Activated naive CD4-positive, alpha-beta T cell treated with anti-CD3 and anti-CD28 coated beads, Interleukin-2, amount 50 U/mL, for 24 hours (primary cell): ENCODE data around the gene PKN3.

Experiments used
- H3K27ac Mint-ChIP-seq: one replicate; pipeline ENCODE4 v1.8.0; 2021; ENCODE audit warnings: mild to moderate bottlenecking, mixed read lengths
- H3K27me3 Mint-ChIP-seq: one replicate; pipeline ENCODE4 v1.8.0; 2021; ENCODE audit warnings: mixed read lengths
- H3K36me3 Mint-ChIP-seq: one replicate; pipeline ENCODE4 v1.8.0; 2021; ENCODE audit warnings: mixed read lengths
- H3K4me1 Mint-ChIP-seq: one replicate; pipeline ENCODE4 v1.8.0; 2021; ENCODE audit warnings: mixed read lengths
- H3K4me3 Mint-ChIP-seq: one replicate; pipeline ENCODE4 v1.8.0; 2021; ENCODE audit warnings: mild to moderate bottlenecking, mixed read lengths
- H3K9me3 Mint-ChIP-seq: one replicate; pipeline ENCODE4 v1.8.0; 2021; ENCODE audit warnings: mixed read lengths

The PKN3 gene

DNA sequence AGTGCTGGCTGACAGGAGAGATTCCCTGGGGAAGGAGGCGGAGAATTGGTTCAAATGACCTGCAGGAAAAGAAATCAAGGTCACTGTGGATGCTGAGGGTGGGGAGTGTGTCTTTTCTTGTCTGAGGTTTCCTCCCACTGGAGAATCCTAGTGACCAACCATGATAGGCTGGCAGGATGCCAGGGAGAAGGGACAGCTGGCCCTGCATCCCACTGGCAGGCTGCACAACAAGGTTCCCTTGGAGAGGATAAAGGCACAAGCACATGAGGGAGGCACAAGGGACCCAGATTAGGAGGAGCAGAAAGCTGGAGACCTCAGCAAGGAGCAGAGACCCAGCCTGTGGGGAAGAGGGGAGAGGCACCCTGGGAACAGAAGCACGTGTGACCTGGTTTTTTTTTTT is 33.1 kb downstream of the PKN3 start:
- Mint-ChIP-seq H3K4me1 (no peaks in the 10 kb centered on the region), H3K36me3 (peaks cover 5% of the 10 kb centered on the region), H3K27ac (peak overlapping the region; percentile 70), H3K9me3 (no peaks in the 10 kb centered on the region), H3K27me3 (no peaks in the 10 kb centered on the region), H3K4me3 (no peak overlapping the region)

DNA sequence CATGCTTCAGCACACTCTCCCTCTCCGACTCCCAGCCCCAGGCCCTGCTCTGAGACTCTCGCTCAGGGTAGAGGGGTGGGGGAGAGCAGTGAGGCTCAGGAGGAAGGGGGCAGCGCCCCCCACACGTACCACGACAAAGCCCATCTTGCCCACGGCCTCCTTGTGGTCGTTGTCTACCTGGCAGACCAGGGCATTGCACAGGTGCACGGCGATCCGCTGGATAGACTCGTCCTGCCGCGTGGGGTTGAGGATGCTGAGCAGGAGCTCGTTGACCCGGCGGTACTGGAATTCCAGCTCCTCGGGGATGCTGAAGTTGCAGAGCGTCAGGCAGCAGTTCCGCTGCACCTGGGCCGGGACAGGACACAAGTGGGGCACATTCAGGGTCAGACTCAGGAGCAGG is 40.1 kb downstream of the PKN3 start:
- no peak overlapping the region for H3K27ac Mint-ChIP-seq
- H3K36me3 Mint-ChIP-seq = no peaks in the 10 kb centered on the region
- no peaks in the 10 kb centered on the region for H3K27me3 Mint-ChIP-seq
- H3K4me1 Mint-ChIP-seq = no peaks in the 10 kb centered on the region
- H3K4me3 Mint-ChIP-seq = no peak overlapping the region
- H3K9me3 Mint-ChIP-seq = no peaks in the 10 kb centered on the region

DNA sequence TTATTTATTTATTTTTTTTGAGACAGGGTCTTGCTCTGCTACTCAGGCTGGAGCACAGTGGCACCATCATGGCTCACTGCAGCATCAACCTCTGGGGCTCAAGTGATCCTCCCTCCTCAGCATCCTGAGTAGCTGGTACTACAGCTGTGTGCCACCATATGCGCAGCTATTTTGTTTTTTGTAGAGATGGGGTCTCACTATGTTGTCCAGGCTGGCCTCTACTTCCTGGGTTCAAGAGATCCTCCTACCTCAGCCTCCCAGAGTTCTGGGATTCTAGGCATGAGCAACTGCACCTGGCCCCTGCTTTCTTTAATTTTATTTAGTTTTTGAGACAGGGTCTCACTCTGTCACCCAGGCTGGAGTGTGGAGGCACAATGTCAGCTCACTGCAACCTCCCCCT is 41.1 kb downstream of the PKN3 start:
- Mint-ChIP-seq H3K27ac (no peak overlapping the region), H3K9me3 (no peaks in the 10 kb centered on the region), H3K4me3 (no peak overlapping the region), H3K27me3 (no peaks in the 10 kb centered on the region), H3K36me3 (no peaks in the 10 kb centered on the region), H3K4me1 (no peaks in the 10 kb centered on the region)

DNA sequence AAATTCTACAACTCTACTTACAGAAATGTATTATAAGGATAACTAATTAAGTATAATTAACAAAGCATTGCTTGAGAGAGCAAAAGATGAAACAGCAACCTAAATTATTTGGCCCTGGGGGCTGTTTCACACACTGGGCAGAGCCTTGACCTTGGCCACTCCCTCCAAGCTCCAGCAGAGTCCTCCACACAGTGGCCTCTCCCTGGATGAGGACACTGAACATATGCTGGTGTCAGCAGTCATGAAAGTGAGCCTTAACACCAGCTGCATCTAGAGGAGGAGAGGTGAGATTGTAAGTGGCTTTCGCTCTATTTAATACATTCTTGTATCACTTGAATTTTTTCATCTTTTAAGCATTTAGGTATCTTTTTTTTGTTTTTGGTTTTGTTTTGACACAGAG is 44.9 kb downstream of the PKN3 start:
- Mint-ChIP-seq H3K27me3 (no peaks in the 10 kb centered on the region), H3K9me3 (no peaks in the 10 kb centered on the region), H3K4me3 (no peak overlapping the region), H3K36me3 (no peaks in the 10 kb centered on the region), H3K27ac (no peak overlapping the region), H3K4me1 (no peaks in the 10 kb centered on the region)

DNA sequence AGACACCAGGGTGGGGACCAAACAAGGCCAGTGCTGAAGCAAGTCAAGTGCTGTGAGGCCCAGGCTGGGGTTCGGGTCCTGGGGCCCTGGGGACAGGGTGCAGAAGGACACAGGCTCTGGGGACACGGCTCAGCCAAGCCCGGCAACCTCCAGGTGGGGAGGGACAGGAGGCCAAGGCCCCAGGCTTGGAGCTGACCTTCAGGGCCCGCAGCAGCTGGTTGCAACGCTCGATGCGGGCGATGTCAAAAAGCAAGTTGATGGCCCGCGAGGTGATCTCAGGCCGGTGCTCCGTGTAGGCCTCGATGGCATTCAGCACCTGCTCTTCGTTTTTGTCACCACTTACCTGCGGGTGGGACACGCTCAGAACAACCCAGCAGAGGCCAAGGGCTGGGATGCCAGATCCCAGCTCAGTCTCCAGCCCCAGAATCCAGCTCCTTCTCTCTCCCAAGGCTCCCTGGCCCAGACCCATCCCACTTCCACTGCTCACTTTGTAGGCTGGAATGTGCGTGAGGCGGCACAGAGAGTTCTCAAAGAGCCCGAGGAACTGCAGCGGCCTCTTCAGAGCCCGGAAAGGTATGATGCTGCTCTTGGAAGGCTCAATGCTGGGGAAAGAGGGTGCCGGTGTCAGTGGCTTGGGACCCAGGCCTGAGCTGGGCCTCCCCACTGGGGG is 48.8 kb downstream of the PKN3 start:
- Mint-ChIP-seq H3K27ac (no peak overlapping the region), H3K9me3 (no peaks in the 10 kb centered on the region), H3K4me1 (no peaks in the 10 kb centered on the region), H3K27me3 (no peaks in the 10 kb centered on the region), H3K4me3 (no peak overlapping the region), H3K36me3 (no peaks in the 10 kb centered on the region)

DNA sequence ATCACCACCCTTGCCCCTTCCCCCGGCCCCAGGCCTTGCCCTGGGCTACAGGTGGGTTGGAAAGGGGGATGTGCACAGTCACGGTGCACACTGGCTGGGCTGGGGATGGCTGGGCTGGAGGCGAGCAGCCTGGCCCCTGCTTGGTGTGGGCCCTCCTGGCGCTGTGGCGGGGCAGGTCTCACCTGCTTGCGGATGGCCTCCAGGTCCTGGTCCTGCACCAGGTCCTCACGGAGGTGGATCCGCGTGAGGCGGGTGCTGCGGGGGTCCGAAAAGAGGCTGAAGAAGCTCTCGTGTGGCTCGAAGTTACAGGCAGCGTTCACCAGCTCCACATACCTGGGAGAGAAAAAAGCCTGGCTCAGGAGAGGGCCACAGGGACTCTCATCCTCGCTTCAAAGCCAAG is 51.3 kb downstream of the PKN3 start:
- H3K27ac Mint-ChIP-seq = no peak overlapping the region
- no peak overlapping the region for H3K4me3 Mint-ChIP-seq
- peaks cover 8% of the 10 kb centered on the region for H3K4me1 Mint-ChIP-seq
- H3K9me3 Mint-ChIP-seq = no peaks in the 10 kb centered on the region
- H3K27me3 Mint-ChIP-seq = no peaks in the 10 kb centered on the region
- no peaks in the 10 kb centered on the region for H3K36me3 Mint-ChIP-seq

DNA sequence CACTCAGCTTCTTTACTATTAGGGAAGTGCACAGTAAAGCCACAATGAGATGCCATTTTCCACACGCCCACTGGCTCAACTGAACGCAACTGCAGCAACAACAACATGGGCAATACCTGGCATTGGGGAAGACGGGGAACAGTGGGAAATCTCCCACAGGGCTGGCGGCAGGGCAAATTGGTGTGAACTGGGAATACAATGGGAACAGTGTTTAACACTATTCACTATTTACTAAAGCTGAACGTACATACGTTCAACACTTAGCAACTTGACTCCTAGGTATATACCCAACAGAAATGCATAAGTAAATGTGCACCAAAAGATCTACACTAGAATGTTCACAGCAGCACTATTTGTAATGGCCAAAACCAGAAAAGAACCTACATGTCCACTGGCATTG is 55.3 kb downstream of the PKN3 start:
- Mint-ChIP-seq H3K36me3 (no peaks in the 10 kb centered on the region), H3K9me3 (no peaks in the 10 kb centered on the region), H3K4me3 (no peak overlapping the region), H3K4me1 (peaks cover 11% of the 10 kb centered on the region), H3K27me3 (no peaks in the 10 kb centered on the region), H3K27ac (no peak overlapping the region)

DNA sequence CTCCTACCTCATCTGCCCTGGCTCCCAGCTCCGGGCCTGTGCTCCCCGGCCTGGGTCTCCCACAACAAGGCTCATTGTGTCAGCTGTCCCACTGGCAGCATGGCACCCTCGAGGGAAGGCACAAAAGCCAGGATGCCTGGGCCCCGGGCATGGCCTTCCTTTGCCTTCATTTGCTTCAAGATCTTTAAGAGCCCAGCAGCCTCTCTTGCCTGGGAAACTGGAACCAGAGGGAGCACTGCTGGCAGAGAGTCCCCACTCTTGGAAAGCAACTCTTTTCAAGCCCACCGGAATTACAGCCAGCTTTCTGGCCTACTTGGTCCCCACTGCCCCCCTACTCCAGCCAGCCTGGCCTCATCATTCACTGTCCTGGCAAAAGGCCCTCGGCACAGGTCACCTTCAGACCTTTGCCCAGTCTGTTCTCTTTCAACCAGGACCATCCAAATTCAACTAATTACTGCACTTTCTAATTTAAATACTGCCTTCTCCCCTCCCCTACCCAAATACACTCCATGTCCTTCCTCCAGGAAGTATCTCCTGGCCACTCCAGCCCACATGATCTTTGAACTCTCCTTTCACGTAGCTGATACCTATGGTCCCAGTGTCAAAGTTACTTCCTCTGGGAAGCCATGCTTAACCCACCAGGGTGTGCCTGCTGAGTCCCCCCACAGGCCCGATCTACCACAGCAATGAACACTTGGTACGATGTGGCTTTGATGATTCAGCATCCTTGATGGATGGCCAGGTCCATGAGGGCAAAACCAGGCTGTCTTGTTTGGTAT is 60.6 kb downstream of the PKN3 start:
- Mint-ChIP-seq H3K4me3 (no peak overlapping the region), H3K4me1 (peaks cover 35% of the 10 kb centered on the region), H3K27ac (peak overlapping the region; percentile 72), H3K36me3 (peaks cover 1% of the 10 kb centered on the region), H3K9me3 (no peaks in the 10 kb centered on the region), H3K27me3 (no peaks in the 10 kb centered on the region)

DNA sequence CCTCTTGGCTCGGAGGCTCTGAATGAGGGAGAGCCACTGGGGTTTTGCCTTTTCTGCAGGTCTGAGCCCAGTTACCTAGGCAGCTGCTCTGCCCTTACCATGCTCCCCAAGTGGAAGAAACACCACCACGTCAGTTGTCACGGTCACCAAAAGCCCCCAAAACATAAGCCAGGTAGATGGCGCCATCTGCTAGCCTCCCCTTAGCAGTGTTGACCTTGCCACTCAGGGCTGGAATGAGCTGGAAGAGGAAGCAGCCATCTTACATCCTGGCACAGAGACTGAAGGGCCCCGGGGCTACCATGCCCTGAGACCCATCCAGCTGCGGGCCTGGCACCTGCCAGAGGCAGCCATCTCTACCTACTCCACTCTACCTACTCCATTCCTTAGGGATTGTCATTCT is 62.1 kb downstream of the PKN3 start:
- Mint-ChIP-seq H3K9me3 (no peaks in the 10 kb centered on the region), H3K27me3 (no peaks in the 10 kb centered on the region), H3K27ac (no peak overlapping the region), H3K4me1 (peaks cover 39% of the 10 kb centered on the region), H3K4me3 (no peak overlapping the region), H3K36me3 (peaks cover 1% of the 10 kb centered on the region)

DNA sequence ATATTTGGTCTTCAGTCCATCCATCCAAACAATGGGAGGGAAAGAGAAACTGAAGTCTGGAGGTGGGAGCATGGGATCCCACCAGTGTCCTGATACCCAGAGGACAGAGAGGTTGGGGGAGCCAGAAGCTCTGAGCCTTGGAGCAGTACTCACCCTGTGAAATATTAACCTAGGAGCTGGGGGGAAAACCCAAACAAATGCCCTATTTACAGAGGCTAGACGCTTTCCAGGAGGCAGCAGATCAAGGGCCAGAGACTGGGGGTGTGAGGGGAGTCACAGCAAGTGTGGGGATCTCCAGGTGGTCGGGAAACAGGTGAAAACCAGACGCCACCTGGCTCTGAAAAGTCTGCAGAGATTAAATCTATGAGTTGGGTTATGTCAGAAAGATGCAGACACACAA is 63.2 kb downstream of the PKN3 start:
- H3K9me3 Mint-ChIP-seq = no peaks in the 10 kb centered on the region
- peaks cover 1% of the 10 kb centered on the region for H3K36me3 Mint-ChIP-seq
- no peaks in the 10 kb centered on the region for H3K27me3 Mint-ChIP-seq
- peaks cover 49% of the 10 kb centered on the region for H3K4me1 Mint-ChIP-seq
- no peak overlapping the region for H3K4me3 Mint-ChIP-seq
- H3K27ac Mint-ChIP-seq = peak overlapping the region; percentile 59

DNA sequence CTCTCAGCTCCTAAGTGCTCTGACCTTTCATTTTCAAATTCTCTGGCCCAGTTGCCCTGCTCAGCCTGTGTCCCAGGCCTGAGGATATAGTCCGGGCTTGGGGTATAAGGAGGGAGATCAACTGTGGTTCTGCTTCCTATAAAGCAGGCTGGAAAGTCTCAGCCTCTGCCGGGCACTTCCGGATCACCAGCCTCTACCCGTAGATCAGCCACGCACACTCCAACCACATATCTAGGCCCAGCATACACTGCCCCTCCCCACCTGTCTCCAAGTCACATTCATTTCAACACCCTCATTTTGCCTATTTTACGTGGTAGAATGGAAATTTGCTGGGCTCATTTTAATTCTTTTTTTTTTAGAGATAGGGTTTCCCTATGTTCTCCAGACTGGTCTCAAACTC is 66.3 kb downstream of the PKN3 start:
- Mint-ChIP-seq H3K4me3 (no peak overlapping the region), H3K27ac (no peak overlapping the region), H3K27me3 (no peaks in the 10 kb centered on the region), H3K4me1 (peaks cover 48% of the 10 kb centered on the region), H3K36me3 (peaks cover 1% of the 10 kb centered on the region), H3K9me3 (no peaks in the 10 kb centered on the region)
